Lung (tissue), 12 donors: ENCODE results near the gene CCNE1. TPM values are rescaled to one million over a fixed set of nuclear protein-coding genes. Genes with fewer than 3 reads are reported as not detected.

Experiments used
- ATAC-seq: fragments of 200-7000 bp; cut with Tn5 transposase; one replicate; pipeline ENCODE4 v1.9.1; 2020; ENCODE audit warnings: moderate number of reproducible peaks; ENCODE audit not compliant: insufficient read depth, low FRiP score
- DNase-seq, 3 donors: peaks; one replicate each; pipeline ENCODE4 v3.0.0-alpha.2; 2013 to 2017
- H3K27ac ChIP-seq, 2 donors: one replicate each; pipeline ENCODE4 v1.5.1; 2013; ENCODE audit warnings: mild to moderate bottlenecking in 2 of 2, moderate library complexity in 2 of 2, control low read depth in 1 of 2, inconsistent platforms in 1 of 2, low read depth in 1 of 2, low read length in 1 of 2
- H3K27me3 ChIP-seq, 3 donors: one replicate each; pipeline ENCODE4 v1.5.1; 2013; ENCODE audit warnings: low read length in 2 of 3; ENCODE audit not compliant: control insufficient read depth in 3 of 3, insufficient read depth in 3 of 3
- H3K36me3 ChIP-seq, 4 donors: one replicate each; pipeline ENCODE4 v1.5.1; 2013; ENCODE audit warnings: low read length in 4 of 4, mild to moderate bottlenecking in 1 of 4, moderate library complexity in 1 of 4; ENCODE audit not compliant: control insufficient read depth in 4 of 4, insufficient read depth in 4 of 4
- H3K4me1 ChIP-seq, 5 donors: one replicate each; pipeline ENCODE4 v1.5.1; 2013; ENCODE audit warnings: low read length in 5 of 5, mild to moderate bottlenecking in 2 of 5, moderate library complexity in 1 of 5; ENCODE audit not compliant: control insufficient read depth in 5 of 5, insufficient read depth in 5 of 5
- H3K4me3 ChIP-seq: one replicate; pipeline ENCODE4 v1.5.1; 2013; ENCODE audit warnings: mild to moderate bottlenecking, control low read depth, moderate library complexity
- H3K9ac ChIP-seq, 2 donors: one replicate each; pipeline ENCODE4 v1.5.1; 2013; ENCODE audit warnings: low read length in 2 of 2, control low read depth in 1 of 2; ENCODE audit not compliant: insufficient read depth in 1 of 2
- H3K9me3 ChIP-seq, 4 donors: one replicate each; pipeline ENCODE4 v1.5.1; 2013; ENCODE audit warnings: low read length in 3 of 4, mild to moderate bottlenecking in 1 of 4, moderate library complexity in 1 of 4; ENCODE audit not compliant: control insufficient read depth in 4 of 4, insufficient read depth in 3 of 4
- CTCF ChIP-seq: IDR thresholded peaks from 2 replicates; pipeline ENCODE4 v1.5.1; 2012; ENCODE audit warnings: mild to moderate bottlenecking; ENCODE audit errors: control extremely low read depth, extremely low read depth
- WGBS, 2 donors: extraction: QIAGEN DNeasy Blood & Tissue Kit; methylation state at CpG; one replicate each; pipeline ENCODE4 v1.1.7; 2013; 5-methylcytosine and 5-hydroxymethylcytosine counted together
- polyA plus RNA-seq, 2 donors: library from polyadenylated mRNA; stranded (reverse); fragments of 200-250 nt; gene quantifications; one replicate each; pipeline ENCODE4 v1.2.1, GENCODE V29; 2013
- total RNA-seq, 2 donors: library from RNA; depleted of rRNA in 1 of 2; stranded (reverse); fragments of >200 nt in 1 of 2; gene quantifications; one replicate each; pipeline ENCODE4 v1.2.1, GENCODE V29; 2014 to 2021
- donor health status: control.
- donor health status: control.
- donor health status: Bipolar disorder and iron deficiency.
- donor health status: healthy.
- donor health status: DM: yes; HTN: yes; CAD: no.

The CCNE1 gene
- total and polyA plus RNA-seq, 4 donors: 0.97 to 1.9 (median 1.4) TPM

- H3K36me3 ChIP-seq: no peaks in the 10 kb centered on the region
- H3K9me3 ChIP-seq: no peaks in the 10 kb centered on the region
- peaks cover 0 to 3% (median under 1%) of the 10 kb centered on the region in 5 donors for H3K4me1 ChIP-seq
- no peak overlapping the region for H3K4me3 ChIP-seq
- peaks cover 0 to 4% (median 0%) of the 10 kb centered on the region in 3 donors for H3K27me3 ChIP-seq
- H3K9ac ChIP-seq: no peak overlapping the region
- ATAC-seq (no peak), DNase-seq (no peak)
- no peak for TF ChIP-seq CTCF
- WGBS, 2 donors: 87 to 97% methylated on average over 8 of the region's 8 CpGs
- H3K27ac ChIP-seq: no peak overlapping the region
These were observed 41.8 kb upstream of the CCNE1 start for GRCh38 chr19:29769997-29770396.

- no peak for DNase-seq
- 78 to 85% methylated on average over 7 of the region's 7 CpGs for WGBS, 2 donors
- TF ChIP-seq CTCF: no peak
- Histone ChIP-seq H3K36me3 (no peaks in the 10 kb centered on the region), H3K4me3 (no peak overlapping the region), H3K4me1 (peaks cover 0 to 9% (median 2%) of the 10 kb centered on the region in 5 donors), H3K27ac (no peak overlapping the region), H3K9ac (no peak overlapping the region), H3K27me3 (peaks cover 0 to 4% (median 0%) of the 10 kb centered on the region in 3 donors), H3K9me3 (no peaks in the 10 kb centered on the region)
- no peak for ATAC-seq
These were observed 41.1 kb upstream of the CCNE1 start for GRCh38 chr19:29770648-29771047.

GRCh38 chr19:29771708-29772414, 39.9 kb upstream of the CCNE1 start:
- Histone ChIP-seq H3K27ac (no peak overlapping the region), H3K4me1 (peaks cover 0 to 11% (median 2%) of the 10 kb centered on the region in 5 donors), H3K36me3 (no peaks in the 10 kb centered on the region), H3K27me3 (peaks cover 0 to 4% (median 0%) of the 10 kb centered on the region in 3 donors), H3K9me3 (no peaks in the 10 kb centered on the region), H3K4me3 (no peak overlapping the region), H3K9ac (no peak overlapping the region)
- peak; percentile 17 for TF ChIP-seq CTCF
- DNase-seq (peak; percentile 60 to 71 (median 67)), ATAC-seq (no peak)
- 29 to 39% methylated on average over 14 of the region's 14 CpGs for WGBS, 2 donors
